ENCODE measurements around the gene MBOAT7.
A peak's percentile ranks its signal among the peaks of the same experiment; 100 is the strongest.
"Not testable (repeated sequence)": the region's sequence is repeated elsewhere in the genome, so short reads cannot be mapped to it uniquely, and the experiment has no call there.

The MBOAT7 gene

GRCh38 chr19:54189145-54189734, at the start of gene MBOAT7:
MBOAT7 (minus strand) TSS chr19:54189580; CDS start chr19:54188508, 1,072 bp downstream.
- H3K36me3 ChIP-seq, result peaks cover 59% of the 10 kb centered on the region

GRCh38 chr19:54233941-54234340, 44.6 kb upstream of the MBOAT7 start:
- Histone ChIP-seq H3K4me3 (ENCODE audit: low read depth in 1 of 2, low read length in 1 of 2) (no peak overlapping the region), H3K27ac (peak overlapping the region; percentile 59)

More at GRCh38 chr19:54189145-54189734, at the start of gene MBOAT7:
- Histone ChIP-seq H3K27me3 (no peaks in the 10 kb centered on the region), H3K9me3 (no peaks in the 10 kb centered on the region), H3K4me1 (ENCODE audit: control insufficient read depth in 1 of 2, insufficient read depth in 1 of 2, low read depth in 1 of 2, low read length in 1 of 2) (peaks cover 40 to 45% of the 10 kb centered on the region in 2 experiments), H3K27ac (peak within 1 kb of the TSS; percentile 100), H3K4me3 (ENCODE audit: low read depth in 1 of 2, low read length in 1 of 2) (peak within 1 kb of the TSS; percentile 88 to 100)
- TF ChIP-seq CTCF (IDR thresholded peaks at IDR 0.05), result peak; percentile 62

GRCh38 chr19:54231077-54231931, 41.9 kb upstream of the MBOAT7 start:
- peak overlapping the region; percentile 5 to 22 for H3K4me3 ChIP-seq (ENCODE audit: low read depth in 1 of 2, low read length in 1 of 2)
- H3K27ac ChIP-seq, result peak overlapping the region; percentile 60
- peaks cover 13% of the 10 kb centered on the region for H3K36me3 ChIP-seq
- no peaks in the 10 kb centered on the region for H3K9me3 ChIP-seq
- H3K27me3 ChIP-seq, result no peaks in the 10 kb centered on the region
- peak; percentile 97 for TF ChIP-seq CTCF (IDR thresholded peaks at IDR 0.05)
- peaks cover 28 to 32% of the 10 kb centered on the region in 2 experiments for H3K4me1 ChIP-seq (ENCODE audit: control insufficient read depth in 1 of 2, insufficient read depth in 1 of 2, low read depth in 1 of 2, low read length in 1 of 2)

More at GRCh38 chr19:54233941-54234340, 44.6 kb upstream of the MBOAT7 start:
- Histone ChIP-seq H3K9me3 (no peaks in the 10 kb centered on the region), H3K4me1 (ENCODE audit: control insufficient read depth in 1 of 2, insufficient read depth in 1 of 2, low read depth in 1 of 2, low read length in 1 of 2) (peaks cover 30 to 35% of the 10 kb centered on the region in 2 experiments), H3K27me3 (no peaks in the 10 kb centered on the region), H3K36me3 (peaks cover 39% of the 10 kb centered on the region)
- no peak for TF ChIP-seq CTCF (IDR thresholded peaks at IDR 0.05)

- H3K9me3 ChIP-seq, result no peaks in the 10 kb centered on the region
- no peak overlapping the region for H3K4me3 ChIP-seq (ENCODE audit: low read depth in 1 of 2, low read length in 1 of 2)
- H3K4me1 ChIP-seq (ENCODE audit: control insufficient read depth in 1 of 2, insufficient read depth in 1 of 2, low read depth in 1 of 2, low read length in 1 of 2), result peaks cover 28 to 31% of the 10 kb centered on the region in 2 experiments
- H3K27me3 ChIP-seq, result no peaks in the 10 kb centered on the region
- TF ChIP-seq CTCF (IDR thresholded peaks at IDR 0.05), result no peak
- no peaks in the 10 kb centered on the region for H3K36me3 ChIP-seq
- H3K27ac ChIP-seq, result no peak overlapping the region
These were observed 40.7 kb upstream of the MBOAT7 start for GRCh38 chr19:54230031-54230430.

GRCh38 chr19:54229146-54229545, 39.8 kb upstream of the MBOAT7 start:
- no peaks in the 10 kb centered on the region for H3K36me3 ChIP-seq
- peaks cover 20 to 23% of the 10 kb centered on the region in 2 experiments for H3K4me1 ChIP-seq (ENCODE audit: control insufficient read depth in 1 of 2, insufficient read depth in 1 of 2, low read depth in 1 of 2, low read length in 1 of 2)
- H3K27ac ChIP-seq, result no peak overlapping the region
- H3K27me3 ChIP-seq, result no peaks in the 10 kb centered on the region
- TF ChIP-seq CTCF (IDR thresholded peaks at IDR 0.05), result no peak
- no peaks in the 10 kb centered on the region for H3K9me3 ChIP-seq
- no peak overlapping the region for H3K4me3 ChIP-seq (ENCODE audit: low read depth in 1 of 2, low read length in 1 of 2)

- not testable (repeated sequence) for H3K9me3 ChIP-seq; H3K27ac ChIP-seq; H3K4me3 ChIP-seq (ENCODE audit: low read depth in 1 of 2, low read length in 1 of 2); H3K27me3 ChIP-seq
- H3K36me3 ChIP-seq, result peaks cover 20% of the 10 kb centered on the region
- peaks cover 33 to 37% of the 10 kb centered on the region in 2 experiments for H3K4me1 ChIP-seq (ENCODE audit: control insufficient read depth in 1 of 2, insufficient read depth in 1 of 2, low read depth in 1 of 2, low read length in 1 of 2)
These were observed 35.2 kb upstream of the MBOAT7 start for GRCh38 chr19:54224619-54225018.

GRCh38 chr19:54223937-54224281, 34.5 kb upstream of the MBOAT7 start:
- H3K4me3 ChIP-seq (ENCODE audit: low read depth in 1 of 2, low read length in 1 of 2), result peak overlapping the region in 1 of 2 experiments; percentile 88
- H3K27ac ChIP-seq, result peak overlapping the region; percentile 92
- peaks cover 27% of the 10 kb centered on the region for H3K36me3 ChIP-seq
- not testable (repeated sequence) for H3K9me3 ChIP-seq, H3K27me3 ChIP-seq
- peaks cover 40 to 44% of the 10 kb centered on the region in 2 experiments for H3K4me1 ChIP-seq (ENCODE audit: control insufficient read depth in 1 of 2, insufficient read depth in 1 of 2, low read depth in 1 of 2, low read length in 1 of 2)

GRCh38 chr19:54223277-54223936, 34.0 kb upstream of the MBOAT7 start:
- H3K9me3 ChIP-seq, H3K27me3 ChIP-seq: not testable (repeated sequence)
- Histone ChIP-seq H3K4me3 (ENCODE audit: low read depth in 1 of 2, low read length in 1 of 2) (peak overlapping the region; percentile 82 to 88), H3K27ac (peak overlapping the region; percentile 92), H3K36me3 (peaks cover 32% of the 10 kb centered on the region), H3K4me1 (ENCODE audit: control insufficient read depth in 1 of 2, insufficient read depth in 1 of 2, low read depth in 1 of 2, low read length in 1 of 2) (peaks cover 45 to 49% of the 10 kb centered on the region in 2 experiments)
